GM19328 (cell line): ENCODE results near the gene DNAJC16.

Experiments
- ATAC-seq: cut with Tn5 transposase; IDR thresholded peaks from one replicate; pipeline ENCODE4 v1.9.1; 2021; ENCODE audit warnings: mild to moderate bottlenecking, moderate library complexity; ENCODE audit not compliant: unreplicated experiment

DNAJC16 gene

GRCh38 chr1:15531682-15532081, 5.0 kb downstream of the DNAJC16 start:
- no peak for ATAC-seq

GRCh38 chr1:15538771-15539170, 12.1 kb downstream of the DNAJC16 start:
- ATAC-seq, result no peak

DNA sequence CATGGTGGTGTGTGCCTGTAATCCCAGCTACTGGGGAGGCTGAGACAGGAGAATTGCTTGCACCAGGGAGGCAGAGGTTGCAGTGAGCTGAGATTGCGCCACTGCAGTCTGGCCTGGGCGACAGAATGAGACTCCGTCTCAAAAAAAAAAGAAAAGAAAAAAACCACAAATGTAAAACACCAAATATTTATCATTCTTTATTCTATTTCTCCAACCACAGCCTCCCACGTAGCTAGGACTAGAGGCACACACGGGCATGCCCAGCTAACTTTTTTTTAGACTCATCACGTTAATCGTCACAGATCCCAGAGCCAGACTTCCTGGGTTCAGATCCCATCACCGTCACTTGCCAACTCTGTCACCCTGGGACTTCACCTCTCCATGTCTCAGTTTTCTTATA, 13.5 kb downstream of the DNAJC16 start:
- no peak for ATAC-seq

GRCh38 chr1:15541231-15541792, 14.7 kb downstream of the DNAJC16 start:
- ATAC-seq, result no peak

GRCh38 chr1:15542388-15543250, 16.0 kb downstream of the DNAJC16 start:
- ATAC-seq, result no peak

DNA sequence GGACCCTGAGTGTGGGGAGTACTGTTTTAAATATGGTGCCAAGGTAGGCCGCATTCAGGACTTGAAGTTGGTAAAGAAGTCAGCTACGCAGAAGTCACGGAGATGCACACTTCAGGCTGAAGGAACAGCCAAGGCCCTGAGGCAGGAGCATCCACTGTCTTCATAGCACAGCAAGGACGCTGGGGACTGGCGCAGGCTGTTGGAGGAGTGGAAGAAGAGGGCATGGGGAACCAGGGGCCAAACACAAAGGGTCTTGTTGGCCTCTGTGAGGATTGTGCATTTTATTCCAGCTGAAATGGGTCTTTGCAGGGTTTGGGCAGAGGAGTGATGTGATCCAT, 16.6 kb downstream of the DNAJC16 start:
- no peak for ATAC-seq

GRCh38 chr1:15543589-15544568, 17.2 kb downstream of the DNAJC16 start:
- no peak for ATAC-seq

DNA sequence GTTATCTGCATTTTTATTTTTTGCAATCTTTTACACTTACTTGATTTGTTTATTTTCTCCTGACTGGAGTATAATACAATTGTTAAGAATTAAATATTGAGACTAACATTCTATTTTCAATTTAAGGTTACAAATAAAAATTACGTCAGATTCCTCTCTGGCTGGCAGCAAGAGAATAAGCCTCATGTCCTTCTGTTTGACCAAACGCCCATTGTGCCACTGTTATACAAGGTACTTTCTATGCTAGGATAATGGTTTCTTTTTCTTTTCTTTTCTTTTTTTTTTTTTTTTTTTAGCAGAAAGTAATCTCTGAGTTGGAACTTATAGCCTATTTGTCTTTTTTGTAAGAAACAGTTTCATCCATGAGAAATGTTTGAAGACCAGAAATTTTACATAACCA, 20.0 kb downstream of the DNAJC16 start:
- no peak for ATAC-seq

DNA sequence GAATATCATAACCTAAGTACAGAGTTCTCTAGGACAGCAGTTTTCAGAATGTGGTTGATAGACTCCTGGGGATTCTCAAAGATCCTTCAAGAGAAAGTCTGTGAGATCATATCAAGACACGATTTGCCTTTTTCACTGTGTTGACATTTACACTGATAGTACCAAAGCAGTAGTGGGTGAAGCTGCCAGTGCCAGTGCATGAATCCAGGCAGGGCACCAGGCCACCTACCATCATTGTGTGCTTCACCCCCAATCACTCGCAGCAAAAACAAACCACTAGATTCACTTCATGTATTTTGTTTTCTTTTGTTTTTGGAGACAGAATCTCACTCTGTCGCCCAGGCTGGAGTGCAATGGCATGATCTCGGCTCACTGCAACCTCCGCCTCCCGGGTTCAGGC, 23.9 kb downstream of the DNAJC16 start:
- ATAC-seq, result no peak

DNA sequence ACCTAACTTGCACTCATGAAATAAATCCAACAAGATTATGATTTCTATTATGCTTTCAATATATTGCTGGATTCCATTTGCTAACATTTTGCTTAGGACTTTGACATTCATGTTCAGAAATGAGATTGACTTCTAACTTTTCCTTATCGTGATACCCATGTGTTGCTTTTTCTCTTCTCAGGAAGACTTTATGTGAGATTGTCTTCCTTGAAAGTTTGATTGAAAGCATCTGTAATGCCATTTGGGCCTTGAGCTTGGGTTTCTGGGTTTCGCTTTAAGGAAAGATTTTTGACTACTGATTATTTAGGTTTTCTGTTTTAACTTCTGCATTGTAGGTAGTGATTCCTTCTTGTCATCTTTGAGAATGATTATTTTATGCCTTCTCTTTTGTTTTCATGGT, 30.4 kb downstream of the DNAJC16 start:
- ATAC-seq, result no peak

- ATAC-seq, result no peak
These were observed 30.9 kb downstream of the DNAJC16 start for GRCh38 chr1:15557594-15557993.

DNA sequence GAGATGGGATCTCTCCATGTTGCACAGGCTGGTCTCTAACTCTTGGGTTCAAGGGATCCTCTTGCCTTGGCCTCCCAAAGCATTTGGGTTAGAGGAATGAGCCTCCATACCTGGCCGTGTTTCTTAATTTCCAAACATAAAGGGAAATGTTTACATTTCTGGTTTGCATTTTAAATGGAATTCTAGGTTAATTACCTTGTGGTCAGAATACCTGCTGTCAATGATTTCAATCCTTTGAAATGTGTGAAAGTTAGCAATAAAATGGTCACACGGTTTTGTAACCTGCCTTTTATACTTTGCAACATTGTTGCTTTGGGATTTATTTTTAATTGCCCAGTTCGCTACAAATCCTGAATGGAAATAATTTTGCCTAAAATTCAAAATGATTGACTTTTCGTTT, 31.9 kb downstream of the DNAJC16 start:
- ATAC-seq, result no peak

DNA sequence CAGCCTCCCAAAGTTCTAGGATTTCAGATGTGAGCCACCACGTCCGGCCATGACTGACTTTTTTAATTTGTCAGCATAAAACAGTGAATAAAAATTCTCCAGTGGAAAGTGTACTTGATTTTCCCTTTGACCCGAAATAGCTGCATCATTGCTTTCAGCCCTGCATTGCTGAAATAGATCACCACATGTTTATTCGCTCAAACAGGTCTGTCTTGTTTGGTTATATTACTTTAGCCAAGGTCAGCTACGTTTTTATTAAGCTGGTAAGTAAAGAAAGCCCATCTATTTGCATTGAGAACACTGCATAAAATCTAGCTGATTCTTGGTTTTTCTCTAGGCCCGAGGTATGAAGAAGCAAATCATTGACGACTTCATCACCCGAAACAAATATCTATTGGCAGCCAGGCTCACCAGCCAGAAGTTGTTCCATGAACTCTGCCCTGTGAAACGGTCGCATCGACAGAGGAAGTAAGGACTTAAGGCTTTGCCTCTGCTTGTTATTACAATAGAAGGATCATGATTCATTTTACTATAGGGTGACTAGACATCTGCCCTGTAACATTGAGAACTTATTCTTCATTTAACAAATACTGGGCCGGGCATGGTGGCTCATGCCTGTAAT, 32.7 kb downstream of the DNAJC16 start:
- ATAC-seq, result no peak

DNA sequence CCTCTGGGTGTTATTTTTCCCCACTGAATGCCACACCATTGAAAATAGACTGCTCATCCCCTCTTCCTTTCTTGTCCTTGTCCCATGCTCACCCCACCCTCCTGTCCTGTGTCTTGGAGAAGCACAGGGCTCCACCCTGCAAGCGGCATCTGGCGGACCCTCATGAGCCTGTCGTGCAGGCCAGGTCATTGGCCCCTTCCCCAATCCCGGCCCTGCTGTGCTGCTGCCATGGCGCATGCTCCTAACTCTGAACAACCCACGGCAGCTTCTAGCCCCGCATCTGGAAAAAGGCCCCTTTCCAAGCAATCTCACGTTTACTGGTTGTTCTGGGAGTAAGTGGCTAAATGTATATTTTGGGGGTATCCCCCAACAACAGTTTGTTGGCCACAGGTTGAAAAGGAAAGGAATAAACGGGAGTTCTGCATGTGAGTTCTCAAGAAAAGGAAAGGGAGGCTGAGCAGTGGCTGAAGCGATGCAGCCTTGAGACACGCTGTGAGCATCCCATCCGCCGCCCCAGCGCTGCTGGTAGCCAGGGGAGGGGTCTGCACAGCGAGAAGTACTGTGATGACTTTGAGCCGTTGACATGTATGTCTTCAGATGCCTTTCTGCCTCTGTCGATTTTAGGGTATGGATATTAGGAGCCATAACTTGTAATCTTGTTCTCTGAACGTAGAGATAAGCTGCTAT, 41.9 kb downstream of the DNAJC16 start:
- ATAC-seq, result no peak

DNA sequence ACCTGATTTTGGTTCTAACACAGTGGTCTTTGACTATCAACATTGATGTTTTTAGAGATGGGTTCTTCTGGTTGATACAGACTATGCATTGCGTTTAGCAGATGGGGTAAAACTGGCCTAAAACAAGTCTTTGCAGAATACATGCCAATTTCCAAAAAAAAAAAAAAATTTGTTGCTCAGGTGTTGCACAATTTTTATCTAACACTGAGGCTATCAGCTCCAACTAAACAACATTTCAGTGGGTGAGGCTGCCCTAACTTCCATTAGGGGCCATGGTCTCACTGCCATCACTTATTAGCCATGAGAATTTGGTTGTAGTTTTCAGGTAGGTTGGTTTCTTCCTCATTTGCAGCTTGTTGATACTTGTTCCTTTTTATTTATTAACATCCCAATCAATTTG, 44.2 kb downstream of the DNAJC16 start:
- ATAC-seq, result no peak

DNA sequence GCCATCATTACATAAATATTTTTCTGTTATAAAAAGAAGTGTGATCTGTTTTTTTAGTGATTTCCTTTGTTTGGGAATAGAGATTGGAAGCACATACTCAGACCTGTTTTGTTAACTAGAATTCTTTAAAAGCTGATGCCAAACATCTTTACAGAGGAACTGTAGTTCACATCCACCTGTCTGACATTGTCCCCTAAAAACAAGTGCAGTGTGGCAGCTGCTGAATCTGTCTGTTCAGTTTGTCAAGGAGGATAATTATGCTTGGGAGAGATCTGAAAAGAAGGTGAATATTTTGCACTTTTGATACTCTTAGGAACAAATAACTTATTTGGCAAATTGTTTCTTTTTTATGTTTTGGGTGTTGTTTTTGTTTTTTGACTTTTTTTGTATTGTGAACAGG, 44.6 kb downstream of the DNAJC16 start:
- no peak for ATAC-seq

DNA sequence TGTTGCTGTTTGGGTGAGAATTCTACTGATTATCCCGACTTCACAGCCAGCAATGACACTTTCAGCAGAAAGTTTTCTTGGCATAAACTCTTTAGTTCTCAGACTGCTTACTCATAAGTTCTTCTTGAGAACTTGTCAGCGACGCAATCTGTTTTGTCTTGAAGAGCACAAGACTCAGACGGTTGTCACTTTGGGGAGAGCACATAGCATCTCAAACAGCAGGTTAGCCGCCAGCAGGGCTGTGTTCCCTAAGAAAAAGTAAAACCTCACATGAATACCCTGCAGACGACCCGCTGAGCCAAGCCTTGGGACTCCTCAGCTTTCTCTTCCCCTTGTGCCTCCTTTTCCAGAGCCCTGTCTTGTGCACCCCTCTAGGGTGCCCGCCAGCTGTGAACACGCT, 46.8 kb downstream of the DNAJC16 start:
- no peak for ATAC-seq

DNA sequence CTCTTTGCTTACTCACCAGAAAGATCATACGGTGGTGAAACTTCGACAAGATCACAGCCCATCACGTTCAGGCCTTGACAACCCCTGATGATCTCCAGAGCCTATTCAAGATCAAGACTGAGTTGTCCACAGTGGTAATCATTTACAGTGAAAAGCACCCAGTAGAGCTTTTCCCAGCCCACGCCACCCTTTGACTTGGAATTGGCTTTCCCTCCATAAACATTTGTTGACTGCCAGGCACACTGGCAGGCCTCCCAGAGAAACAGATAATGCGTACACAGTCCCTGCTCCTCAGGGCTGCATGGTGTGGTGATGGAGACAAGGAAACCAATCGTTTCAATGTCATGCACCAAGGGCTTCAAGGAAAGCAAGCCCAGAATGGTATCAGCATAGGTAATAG, 48.1 kb downstream of the DNAJC16 start:
- ATAC-seq, result no peak

DNA sequence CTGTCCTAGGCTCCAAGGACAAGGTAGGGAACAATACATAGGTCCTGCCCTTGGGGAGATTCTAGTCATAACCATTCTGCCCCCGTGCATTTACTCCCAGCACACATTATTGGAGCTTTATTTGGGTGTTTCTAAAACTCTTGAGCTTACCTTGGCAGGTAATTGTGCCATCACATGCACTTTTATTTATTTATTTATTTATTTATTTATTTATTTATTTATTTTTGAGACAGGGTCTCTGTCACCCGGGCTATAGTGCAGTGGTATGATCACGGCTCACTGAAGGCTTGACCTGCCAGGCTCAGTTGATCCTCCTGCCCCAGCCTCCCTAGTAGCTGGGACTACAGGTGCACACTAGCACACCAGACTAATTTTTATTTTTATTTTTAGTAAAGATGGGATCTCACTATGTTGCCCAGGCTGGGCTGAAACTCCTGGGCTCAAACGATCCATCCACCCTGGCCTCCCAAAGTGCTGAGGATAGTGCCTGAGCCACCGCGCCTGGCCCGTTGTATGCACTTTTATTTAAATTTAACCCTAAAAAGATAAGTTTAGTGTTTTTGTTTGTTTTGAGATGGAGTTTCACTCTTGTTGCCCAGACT, 49.0 kb downstream of the DNAJC16 start:
- no peak for ATAC-seq

GRCh38 chr1:15577691-15578090, 51.0 kb downstream of the DNAJC16 start:
- no peak for ATAC-seq
